NB4 (cell line): Measurements from ENCODE around the gene EPHB1.

ENCODE experiments used
- CTCF ChIP-seq: IDR thresholded peaks from one replicate; pipeline ENCODE4 v1.5.1; 2012; ENCODE audit warnings: low read depth, low read length
- POLR2A ChIP-seq: IDR thresholded peaks from 2 replicates; pipeline ENCODE4 v1.6.1; 2011; ENCODE audit warnings: mild to moderate bottlenecking; ENCODE audit not compliant: insufficient read length; ENCODE audit errors: extremely low read depth

GRCh38 chr3:135271177-135272025 is 476.3 kb downstream of the EPHB1 start:
- TF ChIP-seq POLR2A (no peak), CTCF (no peak)
